ENCODE results near the gene STRN.

DNA sequence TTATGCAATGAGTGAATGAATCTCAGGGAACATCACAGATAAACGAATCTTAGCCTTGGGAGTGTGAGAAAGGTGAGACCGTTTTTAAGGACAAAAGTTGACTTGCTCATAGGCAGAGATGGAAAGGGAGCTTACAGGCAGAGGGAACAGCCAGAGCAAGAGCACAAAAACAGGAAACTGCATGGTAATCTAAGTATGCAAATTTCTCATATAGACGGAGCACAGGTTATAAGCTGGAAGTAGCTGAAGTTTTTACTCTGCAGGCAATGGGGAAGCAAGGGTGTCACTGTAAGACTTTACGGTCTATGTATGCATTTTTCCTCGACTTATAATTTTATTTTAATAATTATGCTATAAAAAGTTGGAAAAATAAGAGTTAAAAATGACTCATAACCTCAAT is 44.8 kb upstream of the STRN start:
- no peak for TF ChIP-seq CTCF (IDR thresholded peaks at IDR 0.05)
- TF ChIP-seq EP300 (IDR thresholded peaks at IDR 0.05), result no peak

Measured in upper lobe of left lung (tissue), 4 donors.